HUDEP-2 (cell line): ENCODE data around the gene ZBTB21.
"Not testable (repeated sequence)": the region's sequence is repeated elsewhere in the genome, so short reads cannot be mapped to it uniquely, and the experiment has no call there.

Experiments
- DNase-seq, 76 experiments: peaks; one replicate each; lab custom pipeline; 2025; ENCODE audit not compliant: unreplicated experiment in 76 of 76; lab: John Stamatoyannopoulos, UW

The ZBTB21 gene

DNA sequence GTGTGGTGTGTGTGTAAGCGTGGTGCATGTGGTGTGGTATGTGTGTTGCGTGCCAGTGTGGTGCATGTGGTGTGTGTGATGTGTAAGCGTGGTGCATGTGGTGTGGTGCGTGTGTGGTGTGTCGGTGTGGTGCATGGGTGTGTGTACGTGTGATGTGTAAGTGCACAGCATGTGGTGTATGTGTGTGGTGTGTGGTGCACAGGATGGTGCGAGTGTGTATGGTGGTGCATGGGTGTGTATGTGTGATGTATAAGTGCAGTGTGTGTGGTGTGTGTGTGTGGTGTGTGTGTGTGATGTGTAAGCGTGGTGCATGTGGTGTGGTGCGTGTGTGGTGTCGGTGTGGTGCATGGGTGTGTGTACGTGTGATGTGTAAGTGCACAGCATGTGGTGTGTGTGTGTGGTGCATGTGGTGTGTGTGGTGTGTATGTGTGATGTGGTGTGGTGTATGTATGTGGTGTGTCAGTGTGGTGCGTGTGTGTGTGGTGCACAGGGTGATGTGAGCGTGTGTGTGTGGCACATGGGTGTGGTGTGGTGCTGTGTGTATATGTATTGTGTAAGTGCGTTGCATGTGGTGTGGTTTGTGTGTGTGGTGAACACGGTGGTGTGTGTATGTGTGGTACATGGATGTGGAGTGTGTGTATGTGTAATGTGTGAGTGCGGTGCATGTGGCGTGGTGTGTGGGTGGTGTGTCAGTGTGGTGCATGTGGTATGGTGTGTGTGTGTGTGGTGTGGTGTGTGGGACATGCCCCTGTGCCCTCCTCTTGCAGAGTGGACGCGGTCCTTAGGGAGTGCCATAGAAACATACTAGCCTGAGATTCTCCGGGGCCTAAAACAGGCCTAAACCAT is 55.3 kb downstream of the ZBTB21 start:
- DNase-seq = no peak

DNA sequence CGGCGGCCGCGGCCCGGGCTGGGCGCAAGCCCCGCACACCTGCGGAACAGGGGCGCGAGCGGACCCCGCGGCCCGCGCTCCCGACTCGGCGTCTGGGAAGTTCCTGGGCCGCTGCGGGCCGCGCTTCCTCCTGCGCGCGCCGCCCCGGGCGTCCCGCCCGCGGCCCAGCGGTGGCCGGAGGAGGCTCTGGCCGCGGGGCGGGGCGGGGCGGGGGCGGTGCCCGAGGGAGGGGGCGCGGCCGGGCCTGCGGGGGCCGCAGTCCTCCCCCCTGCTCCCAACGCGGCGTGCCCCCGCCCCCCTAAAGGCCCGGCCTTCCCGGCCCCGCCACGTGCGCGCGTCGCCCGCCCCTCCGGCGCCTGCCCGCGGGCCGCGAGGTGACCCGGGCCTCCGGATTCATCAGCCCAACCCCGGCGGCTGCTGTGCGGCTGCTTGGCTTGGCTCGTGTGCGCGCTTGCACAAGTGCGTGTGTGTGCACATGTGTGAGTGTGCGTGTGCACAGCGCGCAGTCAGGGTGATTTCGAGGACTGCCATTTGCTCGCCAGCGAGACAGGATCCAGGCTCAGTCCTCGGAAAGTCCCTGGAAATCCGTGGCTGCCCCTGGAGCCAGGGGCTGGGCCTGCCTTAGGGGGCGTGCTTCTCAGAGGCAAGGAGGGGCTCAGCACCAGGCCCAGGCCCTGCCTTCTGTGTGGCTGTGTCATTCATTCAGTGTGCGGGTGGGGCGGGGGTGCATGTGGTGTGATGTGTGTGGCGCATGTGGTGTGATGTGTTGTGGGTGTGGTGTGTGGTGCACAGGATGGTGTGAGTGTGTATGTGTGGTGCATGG is 56.1 kb downstream of the ZBTB21 start, which contains the start of gene C2CD2:
TSS of gene C2CD2 (minus strand) at position 188 of the 823 bp plus-strand sequence. CDS start 370 bp downstream, outside the sequence.
- peak in 61 of 76 experiments; percentile 17 to 83 (median 60) for DNase-seq

DNA sequence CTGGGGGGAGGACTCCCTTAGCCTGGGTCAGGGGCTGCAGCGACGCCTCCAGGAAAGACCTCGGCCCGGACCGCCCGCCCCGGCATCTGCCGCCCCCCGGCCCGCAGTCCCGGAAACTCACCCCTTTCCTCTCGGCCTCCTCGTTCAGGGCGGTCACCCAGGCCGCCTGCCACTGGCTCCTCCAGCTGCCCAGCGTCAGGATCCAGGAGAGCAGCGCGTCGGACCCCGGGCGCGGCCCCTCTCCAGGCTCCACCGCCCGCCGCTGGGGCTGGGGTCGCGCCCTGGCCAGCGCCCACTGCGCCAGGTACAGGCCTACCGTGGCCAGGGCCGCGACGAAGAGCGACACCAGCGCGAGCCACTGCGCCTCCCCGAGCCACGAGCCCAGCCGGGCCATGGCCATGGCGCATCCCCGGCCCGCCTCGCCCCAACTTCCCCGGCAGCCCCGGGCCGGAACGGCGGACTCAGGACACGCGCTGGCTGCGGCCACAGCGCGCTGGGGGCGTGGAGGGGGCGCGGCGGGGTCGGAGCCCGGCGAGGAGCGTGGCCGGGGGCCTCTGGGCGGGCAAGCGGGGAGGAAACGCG is 56.8 kb downstream of the ZBTB21 start:
- DNase-seq = peak in 1 of 76 experiments; percentile 22

DNA sequence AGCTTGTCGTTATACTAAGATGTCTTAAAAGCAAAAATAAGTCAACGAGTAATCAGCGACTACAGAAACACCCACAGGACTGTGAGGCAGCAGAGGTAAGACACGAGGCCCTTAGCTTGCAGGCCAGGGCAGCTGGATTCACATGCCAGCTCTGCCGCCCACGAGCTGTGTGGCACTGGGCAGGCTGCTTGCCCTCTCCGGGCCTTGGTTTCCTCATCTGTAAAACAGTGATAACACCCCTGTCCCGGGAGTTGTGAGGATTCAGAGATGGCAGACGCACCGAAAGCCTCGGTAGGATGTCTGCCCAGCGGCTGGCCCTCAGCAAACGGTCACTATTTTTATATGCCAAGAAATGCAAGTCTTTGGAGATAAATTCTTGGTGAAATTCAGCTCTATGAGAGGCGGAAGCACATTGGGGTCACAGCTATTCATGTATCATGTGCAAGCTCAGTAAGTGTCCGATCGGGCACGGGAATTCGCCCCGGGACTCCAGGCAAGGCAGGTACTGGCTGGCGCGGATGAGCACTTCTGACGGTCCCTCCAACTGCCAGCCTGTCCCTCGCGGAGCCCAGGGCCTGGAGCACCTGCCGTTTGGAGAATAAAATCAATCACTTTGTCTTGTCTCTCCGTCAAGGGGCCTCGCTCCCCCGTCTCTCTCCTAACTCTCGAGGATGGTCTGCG is 57.5 kb downstream of the ZBTB21 start:
- DNase-seq = peak in 1 of 76 experiments; percentile 19

GRCh38 chr21:41951876-41952567 is 58.1 kb downstream of the ZBTB21 start:
- no peak for DNase-seq

DNA sequence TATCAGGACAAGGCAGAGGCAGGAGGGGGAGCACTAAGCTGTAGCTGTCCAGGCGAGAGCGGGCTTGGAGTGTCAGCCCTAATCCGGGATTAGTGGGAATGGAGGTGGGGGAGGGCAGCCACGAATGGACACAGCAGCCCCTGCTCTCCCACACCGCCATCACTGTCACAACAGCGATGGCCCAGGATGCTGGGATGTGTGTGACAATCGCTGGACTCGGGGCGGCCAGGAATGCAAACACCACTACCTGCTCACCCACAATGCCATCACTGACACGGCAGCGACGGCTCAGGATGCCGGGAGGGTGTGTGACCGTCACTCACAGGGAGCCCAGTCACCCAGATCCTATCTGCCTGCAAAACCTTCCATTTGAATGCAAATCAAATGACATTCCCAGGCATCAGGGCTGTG is 59.2 kb downstream of the ZBTB21 start:
- no peak for DNase-seq

GRCh38 chr21:41949631-41950030 is 60.5 kb downstream of the ZBTB21 start:
- not testable (repeated sequence) for DNase-seq

GRCh38 chr21:41948901-41949300 is 61.3 kb downstream of the ZBTB21 start:
- DNase-seq = no peak

DNA sequence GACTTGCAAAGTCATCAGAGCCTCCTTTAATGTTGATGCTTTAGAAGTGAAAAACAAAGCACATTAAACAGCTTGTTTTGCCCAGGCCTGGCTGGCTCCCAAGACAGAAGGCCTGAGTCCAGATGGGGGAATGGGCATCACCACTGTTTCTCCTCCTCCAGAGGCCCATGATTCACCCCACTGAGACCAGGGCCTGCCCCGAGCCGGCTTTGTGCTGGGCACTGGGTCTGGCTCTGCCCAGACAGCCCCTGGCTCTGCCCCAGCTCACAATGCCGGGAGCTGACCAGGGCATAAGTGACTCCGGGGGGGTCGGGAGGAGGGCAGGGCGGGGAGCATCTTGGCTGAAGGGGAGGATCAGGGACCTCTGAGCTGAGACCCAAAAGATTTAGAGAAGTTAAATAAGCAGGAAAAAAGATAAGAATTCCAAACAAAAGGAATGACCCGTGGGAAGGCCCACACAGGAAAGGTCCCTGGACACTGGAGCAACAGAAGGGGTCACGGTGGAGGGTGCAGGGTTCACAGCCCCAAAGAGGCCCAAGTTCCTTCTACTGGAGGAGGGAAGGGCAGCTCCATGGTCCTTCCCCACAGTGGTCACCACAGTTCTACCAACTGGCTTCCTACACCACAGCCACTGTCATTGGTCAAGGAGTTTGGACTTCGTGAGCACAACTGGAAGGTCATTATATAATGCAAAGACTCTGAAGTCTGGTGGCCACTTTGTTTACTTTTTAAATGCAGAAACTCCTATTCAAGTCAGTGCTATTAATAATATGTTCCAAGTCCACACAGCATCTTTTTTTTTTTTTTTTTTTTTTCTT is 61.9 kb downstream of the ZBTB21 start:
- no peak for DNase-seq

GRCh38 chr21:41945982-41946381 is 64.2 kb downstream of the ZBTB21 start:
- no peak for DNase-seq

- DNase-seq = no peak
Measured at GRCh38 chr21:41943851-41944250, 66.3 kb downstream of the ZBTB21 start.

- DNase-seq = no peak
Measured at GRCh38 chr21:41942457-41942856, 67.7 kb downstream of the ZBTB21 start.

DNA sequence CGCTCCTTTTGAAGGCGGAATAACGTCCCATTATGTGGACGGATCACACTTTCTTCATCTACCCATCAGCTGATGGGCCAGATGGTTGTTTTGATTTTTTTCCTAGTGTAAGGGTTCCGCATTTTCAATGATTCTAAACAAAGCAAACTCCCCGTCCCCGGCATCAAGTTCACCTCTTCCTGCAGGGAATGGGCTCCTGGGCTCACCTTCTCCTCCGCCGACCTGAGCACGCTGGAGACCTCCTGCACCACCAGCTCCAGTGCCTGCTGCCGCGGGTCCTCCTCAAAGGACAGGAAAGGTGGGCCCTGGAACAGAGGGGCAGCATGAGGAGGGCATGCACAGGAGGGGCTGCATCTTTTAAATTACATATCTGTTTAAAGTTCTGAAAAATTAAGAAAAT is 68.2 kb downstream of the ZBTB21 start:
- no peak for DNase-seq

DNA sequence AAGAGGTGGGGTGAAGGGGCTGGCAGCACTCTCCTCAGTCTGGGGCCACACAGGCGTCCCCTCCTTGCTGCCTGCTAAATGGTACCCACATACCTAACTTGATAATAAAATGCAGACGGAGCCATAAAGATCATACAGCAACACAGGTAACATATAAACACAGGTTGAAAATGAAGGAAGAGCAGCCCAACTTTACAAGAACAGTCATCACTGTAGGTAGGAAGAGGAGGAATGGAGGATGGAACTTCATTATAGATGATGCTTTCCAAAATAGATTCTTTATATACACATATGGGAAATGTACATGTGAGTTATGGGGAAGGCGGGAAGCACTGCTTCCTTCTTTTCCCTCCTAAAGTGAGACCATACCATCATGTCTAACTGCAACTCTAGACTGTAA is 69.7 kb downstream of the ZBTB21 start:
- no peak for DNase-seq

- DNase-seq = no peak
Measured at GRCh38 chr21:41939391-41939790, 70.8 kb downstream of the ZBTB21 start.
